Measurements from ENCODE around the gene EFCAB8.
"Not testable (repeated sequence)": the region's sequence is repeated elsewhere in the genome, so short reads cannot be mapped to it uniquely, and the experiment has no call there.

The EFCAB8 gene

DNA sequence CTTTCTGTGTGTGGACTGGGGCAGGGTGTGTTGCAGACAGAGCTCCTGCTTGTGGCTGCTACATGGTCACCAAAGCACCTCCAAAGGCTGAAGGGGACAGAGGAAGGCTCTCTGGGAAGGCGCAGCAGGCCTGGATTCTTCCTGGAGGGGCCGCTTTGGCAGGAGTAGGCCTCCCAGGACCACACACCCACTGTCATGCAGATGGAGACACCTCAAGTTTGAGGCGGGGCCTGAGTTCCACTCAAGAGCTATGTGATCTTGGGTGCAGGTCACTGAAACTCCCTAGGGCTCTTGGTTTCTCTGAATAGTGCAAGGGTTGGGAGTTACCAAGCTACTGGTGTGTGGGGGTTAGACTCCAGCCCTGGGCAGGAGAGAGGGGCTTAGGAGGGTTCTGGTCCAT lies 27.9 kb downstream of the EFCAB8 start:
- no peak for DNase-seq (ENCODE audit: low read depth)

DNA sequence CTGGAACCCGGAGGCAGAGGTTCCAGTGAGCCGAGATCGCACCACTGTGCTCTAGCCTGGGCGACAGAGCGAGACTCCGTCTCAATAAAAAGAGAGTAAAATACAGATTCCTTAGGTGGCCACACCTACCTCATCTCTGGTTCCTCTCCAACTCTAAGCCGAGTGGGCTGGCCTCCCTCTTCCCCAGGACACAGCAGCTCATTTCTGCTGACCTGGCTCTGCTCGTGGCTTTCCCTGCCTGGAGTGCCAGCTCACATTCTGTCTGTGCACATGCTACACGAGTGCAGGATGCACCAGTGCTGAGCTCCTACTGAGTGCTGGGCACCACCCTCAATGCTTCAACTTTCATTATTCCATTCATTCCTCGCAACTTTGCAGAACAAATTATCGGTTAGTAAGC lies 28.8 kb downstream of the EFCAB8 start:
- DNase-seq (ENCODE audit: low read depth), result no peak

DNA sequence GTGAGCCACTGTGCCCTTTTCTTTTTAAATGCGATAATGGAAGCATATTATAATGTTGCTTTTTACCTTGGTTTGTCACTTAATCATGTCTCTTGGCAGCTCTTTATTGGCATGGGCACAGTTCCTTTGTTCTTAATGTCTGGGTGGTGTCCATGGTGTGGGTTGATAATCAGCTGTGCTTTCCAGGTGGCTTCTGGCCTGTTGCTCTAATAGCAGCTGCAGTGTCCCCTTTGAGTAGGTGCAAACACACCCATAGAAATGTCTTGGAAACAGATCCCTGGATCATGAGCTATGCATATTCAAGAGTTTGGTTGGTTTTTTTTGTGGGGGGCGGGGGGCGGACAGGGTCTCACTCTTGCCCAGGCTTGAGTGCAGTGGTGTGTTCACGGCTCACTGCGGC lies 29.9 kb downstream of the EFCAB8 start:
- no peak for DNase-seq (ENCODE audit: low read depth)

DNA sequence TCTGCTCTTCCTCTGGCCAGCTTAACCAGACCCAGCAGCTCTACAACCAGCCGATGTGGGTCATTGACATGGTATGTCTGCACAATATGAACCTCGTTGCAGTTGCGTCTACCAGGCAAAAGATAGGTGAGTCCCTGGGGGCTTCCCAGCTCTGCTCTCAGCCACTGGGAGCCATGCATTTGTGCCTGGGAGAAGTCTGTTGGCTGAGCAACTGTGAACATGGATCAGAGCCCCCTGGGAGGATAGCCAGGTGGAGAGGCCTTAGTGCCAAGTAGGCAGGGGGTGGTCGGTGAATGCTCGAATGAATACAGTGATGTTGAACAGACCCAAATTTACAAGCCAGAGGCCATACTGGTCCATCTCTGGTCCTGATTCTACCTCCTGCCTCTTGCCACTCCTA lies 30.6 kb downstream of the EFCAB8 start:
- DNase-seq (ENCODE audit: low read depth), result no peak

DNA sequence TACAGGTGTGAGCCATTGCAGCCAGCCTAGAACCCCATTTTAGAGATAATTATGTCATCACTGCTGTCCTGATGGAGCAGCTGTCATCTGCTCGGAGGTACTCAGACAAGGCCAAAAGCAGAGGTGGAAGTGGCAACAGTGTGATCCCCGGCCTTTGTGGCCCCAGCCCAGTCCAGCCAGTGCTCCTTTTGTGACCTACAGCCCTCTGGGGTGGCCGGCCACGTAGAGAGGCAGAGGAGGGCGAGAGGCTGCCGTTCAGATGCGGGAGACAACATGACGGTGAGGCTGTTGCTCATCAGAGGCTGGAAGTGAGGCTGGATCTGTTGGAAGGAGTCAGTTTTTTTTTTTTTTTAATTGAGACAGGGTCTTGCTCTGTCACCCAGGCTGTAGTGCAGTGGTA lies 32.8 kb downstream of the EFCAB8 start:
- no peak for DNase-seq (ENCODE audit: low read depth)

DNA sequence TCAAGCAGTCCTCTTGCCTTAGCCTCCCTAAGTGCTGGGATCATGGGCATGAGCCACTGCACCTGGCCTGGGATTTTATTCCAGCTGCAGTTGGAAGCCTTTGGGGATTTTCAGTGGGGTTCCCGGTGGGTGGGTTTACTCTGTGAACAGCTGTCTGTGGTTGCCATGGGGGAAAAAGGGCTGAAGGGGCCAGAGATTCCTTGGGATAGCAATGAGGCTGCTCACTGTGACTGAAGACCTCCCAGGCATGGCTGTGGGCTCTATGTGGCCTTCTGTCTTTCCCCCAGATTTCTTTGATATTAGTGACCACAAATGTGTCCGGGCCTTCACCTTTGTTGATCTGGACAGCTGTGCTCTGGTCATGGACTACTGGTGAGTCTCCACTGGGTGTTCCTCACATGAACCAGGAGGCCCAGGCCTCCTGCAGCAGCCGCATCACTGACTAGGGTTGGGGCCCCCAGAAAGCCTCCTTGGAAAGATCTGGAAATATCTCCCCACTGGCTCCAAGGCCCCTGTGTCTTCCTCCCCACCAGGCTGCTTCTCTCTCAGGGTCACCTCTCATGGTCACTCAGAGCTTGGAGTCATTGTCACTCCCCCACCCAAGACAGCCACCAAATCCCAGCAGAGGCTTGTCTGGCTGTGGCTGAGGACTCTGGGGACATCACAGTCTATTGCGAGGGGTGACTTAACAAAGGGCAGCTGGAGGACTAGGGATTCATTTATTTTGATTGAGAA lies 33.4 kb downstream of the EFCAB8 start:
- DNase-seq (ENCODE audit: low read depth), result no peak

DNA sequence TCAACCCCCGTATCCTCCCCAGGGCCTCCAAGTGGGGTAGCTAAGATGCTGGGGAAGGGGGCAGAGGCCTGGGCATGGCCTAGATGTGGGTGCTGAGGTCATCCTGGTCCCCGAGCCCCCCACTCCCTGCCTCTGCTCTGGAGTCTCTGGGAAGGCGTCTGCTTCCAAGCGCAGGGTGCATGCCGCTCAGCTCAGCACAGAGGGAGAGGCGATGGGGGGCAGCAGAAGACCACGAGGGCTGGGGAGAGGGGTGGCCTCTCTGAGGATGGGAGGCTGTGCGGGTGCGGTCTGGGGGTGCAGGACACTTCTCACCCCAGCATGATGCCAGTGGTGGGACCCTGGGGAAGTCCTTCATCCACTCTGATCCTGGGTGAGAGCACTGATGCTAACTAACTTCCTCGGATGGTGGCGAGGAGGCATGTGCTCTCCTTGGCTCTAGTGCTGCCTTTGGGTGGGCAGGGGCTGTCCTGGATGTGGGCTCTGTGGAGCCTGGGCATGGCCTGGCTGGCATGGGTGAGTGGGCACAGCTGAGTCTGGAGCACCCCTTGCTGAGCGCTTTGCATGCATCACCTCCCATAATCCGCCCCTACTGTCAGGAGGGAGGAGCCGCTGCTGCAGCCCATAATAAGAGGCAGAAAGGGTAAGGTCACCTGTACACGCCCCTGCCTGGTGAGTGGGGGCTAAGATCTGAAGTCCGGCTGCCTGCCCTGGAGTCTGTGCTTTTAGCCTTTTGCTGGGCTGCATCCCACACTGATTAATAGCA lies 34.7 kb downstream of the EFCAB8 start:
- no peak for DNase-seq (ENCODE audit: low read depth)

DNA sequence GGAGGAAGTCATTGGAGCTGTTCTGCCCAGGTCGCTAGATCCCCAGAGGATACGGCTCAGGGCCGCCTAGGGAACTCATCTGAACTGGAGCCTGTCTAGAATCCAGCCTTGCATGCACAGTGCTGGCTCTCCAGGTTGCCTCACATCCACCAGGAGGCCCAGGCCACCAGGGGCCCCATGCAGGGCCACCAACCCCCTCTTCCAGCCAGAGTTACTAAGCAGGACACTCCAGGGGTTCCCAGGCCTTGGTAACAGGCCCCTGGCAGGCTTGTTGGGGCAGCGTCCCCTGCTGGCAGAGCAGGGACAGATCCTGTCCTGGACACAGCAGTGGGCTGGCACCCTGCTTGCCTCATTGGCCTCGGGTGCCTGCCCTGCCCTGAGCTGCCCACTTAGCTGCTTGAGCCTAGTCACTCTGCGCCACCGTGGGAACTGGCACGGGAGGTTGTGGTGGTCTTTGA lies 35.3 kb downstream of the EFCAB8 start:
- DNase-seq (ENCODE audit: low read depth), result no peak

DNA sequence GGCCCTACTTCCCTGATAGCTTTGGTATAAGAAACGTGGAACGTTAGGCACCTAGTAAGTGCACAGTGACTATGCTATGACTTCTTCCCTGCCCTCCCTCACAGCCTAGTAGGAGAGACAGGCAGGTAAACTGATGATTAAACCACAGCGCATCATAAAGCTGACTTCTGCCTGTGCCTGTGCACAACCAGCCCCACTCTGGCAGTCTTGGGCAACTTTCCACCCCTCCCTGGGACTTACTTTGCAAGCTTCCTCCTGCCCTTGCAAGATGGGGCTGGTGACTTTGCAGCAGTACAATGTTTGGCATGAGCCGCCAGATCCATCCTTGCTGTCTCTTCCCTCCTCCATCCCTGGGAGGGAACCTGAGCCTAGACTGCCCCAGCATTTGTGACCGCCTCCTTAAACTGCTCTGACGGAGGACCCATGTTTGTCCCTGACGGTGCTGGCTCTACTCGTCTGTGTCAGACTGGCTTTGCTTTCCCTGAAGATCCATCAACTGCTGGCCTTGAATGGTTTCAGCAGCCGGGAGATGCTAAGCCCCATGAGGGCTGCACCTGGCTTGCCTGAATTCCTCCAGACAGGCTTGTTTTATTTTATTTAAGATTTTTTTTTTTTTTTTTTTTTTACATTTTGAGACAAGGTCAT lies 36.1 kb downstream of the EFCAB8 start:
- no peak for DNase-seq (ENCODE audit: low read depth)

DNA sequence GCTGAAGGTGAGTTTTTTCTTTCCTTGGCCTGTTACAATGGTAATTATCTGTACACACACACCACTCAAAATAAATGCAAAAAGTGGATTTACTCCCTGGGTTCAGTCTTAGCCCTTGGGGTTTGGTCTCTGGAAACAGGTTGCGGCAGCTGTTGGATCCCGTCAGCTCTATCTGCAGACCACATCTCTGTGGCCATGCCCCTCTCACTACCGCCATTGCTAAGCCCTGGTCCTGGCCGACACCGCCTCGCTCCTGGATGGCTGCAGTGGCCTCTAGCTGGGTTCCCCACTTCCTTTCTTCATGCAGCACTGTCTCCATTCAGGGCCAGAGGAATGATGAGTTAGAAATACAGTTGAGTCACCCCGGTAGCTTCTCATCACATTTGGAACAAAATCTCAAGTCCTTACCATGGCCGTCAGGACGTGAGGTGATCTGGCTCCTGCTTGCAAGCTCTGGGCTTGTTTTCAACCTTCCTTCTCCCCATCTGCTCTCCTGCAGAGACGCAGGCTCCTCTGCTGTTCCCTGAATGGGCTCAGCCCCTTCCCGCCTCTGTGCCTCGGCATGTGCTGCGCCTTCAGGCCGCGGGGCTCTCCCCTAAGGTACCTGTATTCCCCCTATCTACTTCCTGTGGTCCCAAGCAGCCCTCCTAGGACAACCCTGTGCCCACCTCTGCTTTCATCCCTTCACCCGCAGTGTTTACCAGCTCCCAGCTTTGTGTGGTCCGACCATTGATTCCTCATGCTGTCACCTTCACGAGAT lies 38.0 kb downstream of the EFCAB8 start:
- no peak for DNase-seq (ENCODE audit: low read depth)

DNA sequence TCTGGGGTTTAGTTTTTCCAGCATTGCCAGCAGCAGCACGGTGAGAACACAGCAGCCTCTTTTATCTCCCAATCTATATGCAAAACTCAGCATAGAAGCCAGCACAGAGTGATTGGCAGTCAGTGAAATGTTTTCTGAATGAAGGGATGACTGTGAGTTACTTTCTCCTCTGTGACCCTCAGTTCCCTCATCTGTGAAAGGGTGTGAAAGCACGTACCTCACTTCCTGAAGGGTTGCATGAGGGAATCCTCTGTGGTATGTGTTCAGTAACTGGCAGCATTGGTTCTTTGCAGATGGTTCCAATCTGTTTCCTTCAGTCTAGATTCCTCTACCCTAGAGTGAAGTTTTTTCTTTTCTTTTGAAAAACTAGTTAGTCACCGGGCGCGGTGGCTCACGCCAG lies 40.0 kb downstream of the EFCAB8 start:
- DNase-seq (ENCODE audit: low read depth), result no peak

DNA sequence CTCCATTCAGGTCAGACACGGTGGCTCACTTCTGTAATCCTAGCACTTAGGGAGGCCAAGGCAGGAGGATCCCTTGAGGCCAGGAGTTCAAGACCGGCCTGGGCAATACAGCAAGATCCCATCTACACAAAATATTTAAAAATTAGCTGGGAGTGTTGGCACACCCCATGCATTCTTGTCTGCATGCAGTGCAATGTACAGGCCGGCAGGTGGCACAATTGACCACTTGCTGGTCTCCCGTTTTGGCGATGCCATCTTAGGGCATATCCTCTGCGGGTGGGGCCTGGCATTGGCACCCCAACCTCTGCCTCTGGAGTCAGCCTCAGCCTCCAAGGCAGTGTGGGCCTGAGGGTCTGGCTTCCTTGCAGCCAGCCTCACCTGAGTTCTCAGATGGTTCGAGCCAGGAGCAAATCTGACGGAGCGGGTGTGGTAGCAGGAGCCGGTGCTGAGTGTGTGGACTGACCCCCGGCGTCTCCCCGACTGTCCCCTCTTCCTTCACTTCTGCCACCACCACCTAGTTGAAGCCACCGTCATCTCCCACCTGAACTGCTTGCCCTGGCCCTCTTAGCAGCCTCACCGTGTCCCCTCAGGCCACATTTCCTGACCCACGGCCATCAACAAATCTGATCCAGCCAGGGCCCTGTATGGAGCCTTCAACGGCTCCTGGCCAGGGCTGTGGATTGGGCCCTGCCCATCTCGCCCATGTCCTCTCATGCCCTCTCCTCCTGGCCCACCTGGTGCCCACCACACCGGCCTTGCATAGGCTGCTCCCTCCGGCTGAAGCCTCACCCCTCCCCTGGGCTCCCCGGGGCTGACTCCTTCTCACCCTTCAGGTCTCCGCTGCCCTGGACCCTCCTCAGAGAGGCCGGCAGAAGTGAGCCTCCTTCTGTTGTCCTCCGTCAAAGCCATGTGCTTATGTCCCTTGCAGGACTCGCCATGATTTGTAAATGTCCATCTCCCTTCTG lies 44.0 kb downstream of the EFCAB8 start:
- peak; percentile 55 for DNase-seq (ENCODE audit: low read depth)

DNA sequence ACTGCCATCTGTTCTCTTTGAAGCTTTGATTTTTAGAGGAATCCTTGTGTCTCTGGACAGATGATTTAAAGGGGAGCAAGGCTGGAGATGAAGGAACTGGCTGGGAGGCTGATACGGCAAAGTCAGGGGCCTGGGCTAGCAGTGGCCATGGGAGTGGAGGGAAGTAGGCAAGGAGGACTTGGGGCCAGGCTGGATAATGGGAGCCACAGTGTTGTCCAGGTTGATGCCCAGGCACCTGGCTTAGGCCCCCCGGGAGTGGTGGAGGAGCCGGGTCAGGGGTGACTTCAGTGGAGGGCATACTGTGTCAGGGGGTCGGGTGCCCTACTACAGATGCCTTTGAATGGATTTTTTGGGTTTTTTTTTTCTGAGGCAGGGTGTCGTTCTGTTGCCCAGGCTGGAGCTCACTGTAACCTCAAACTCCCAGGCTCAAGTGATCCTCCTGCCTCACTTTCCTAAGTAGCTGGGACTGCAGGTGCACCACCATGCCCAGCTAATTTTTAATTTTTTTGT lies 45.0 kb downstream of the EFCAB8 start:
- DNase-seq (ENCODE audit: low read depth), result no peak

DNA sequence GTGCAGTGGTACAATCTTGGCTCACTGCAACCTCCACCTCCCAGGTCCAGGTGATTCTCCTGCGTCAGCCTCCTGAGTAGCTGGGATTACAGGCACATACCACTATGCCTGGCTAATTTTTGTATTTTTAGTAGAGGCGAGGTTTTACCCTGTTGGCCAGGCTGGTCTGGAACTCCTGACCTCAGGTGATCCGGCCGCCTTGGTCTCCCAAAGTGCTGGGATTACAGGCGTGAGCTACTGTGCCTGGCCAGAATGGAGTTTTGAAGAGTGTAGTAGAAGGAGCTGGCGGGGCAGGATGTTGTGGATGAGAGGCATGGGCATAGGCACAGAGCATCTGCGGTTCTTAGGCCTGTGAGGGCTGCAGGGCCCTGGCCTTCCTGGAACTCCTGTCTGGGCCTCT lies 46.0 kb downstream of the EFCAB8 start:
- DNase-seq (ENCODE audit: low read depth), result not testable (repeated sequence)

DNA sequence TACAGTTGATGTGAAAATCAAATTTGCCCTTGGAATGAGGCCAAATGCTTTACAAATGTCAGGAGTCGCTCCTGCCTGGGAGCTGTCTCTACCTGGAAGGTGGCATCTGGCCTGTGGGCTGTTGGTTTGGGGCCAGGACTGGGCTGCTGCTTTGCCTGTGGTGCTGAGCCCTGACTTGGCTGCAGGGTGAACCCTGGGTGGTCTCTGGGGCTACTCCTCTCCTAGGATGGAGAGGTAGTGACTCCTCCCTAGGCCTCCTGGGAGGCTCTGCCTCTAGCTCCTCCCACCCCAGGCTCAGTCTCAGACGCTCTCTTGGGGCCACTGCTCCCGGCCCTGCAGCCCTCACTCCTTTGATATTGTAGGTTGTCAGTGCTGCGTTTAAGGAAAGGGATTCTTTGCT lies 47.5 kb downstream of the EFCAB8 start:
- no peak for DNase-seq (ENCODE audit: low read depth)

DNA sequence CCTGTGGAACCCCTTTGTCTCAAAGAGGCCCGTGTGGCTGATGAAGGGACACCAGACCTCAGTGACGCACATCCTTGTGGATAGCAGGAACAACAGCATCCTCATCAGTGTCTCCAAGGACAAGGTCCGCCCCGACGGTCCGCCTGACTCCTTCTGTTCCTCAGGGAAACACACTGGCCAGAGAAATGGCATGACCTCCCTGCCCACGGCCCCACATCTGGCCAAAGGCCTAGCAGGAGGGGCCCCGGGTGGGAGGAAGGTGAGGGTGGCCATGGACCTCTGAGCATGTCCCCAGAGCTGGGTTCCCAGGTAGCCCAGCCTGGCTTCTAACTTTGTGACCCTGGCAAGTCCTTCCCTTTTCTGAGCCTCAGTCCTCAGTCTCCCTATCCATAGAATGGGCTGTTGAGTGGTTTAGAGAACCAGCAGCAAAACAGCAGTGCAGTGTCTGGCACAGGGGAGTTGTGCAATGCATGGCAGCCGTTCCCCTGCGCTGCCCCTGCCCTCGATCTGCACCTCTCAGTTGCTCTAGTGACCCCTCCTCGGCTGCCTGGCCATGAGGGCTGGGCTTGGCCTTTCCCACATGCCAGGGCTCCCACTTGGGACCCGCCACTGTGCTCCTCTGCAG lies 48.3 kb downstream of the EFCAB8 start:
- DNase-seq (ENCODE audit: low read depth), result no peak

DNA sequence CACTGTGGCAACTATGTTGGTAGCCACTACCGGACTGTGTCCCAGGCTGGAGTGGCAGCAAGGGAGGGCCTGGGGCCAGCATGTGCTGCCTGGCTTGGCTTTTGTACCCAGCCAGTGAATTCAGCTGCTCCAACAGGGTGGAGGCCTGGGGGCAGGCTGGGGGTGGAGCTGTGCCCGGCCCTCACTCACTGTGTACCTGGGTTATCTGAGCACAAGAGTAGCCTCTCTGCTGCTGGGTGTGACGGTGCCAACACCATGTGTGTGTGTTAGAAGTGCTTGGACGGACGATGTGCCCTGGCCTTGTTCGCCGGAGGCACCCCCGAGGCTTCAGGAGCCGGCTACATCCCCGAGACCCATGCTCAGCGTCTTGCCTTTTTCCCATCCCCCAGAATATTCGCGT lies 49.2 kb downstream of the EFCAB8 start:
- no peak for DNase-seq (ENCODE audit: low read depth)

DNA sequence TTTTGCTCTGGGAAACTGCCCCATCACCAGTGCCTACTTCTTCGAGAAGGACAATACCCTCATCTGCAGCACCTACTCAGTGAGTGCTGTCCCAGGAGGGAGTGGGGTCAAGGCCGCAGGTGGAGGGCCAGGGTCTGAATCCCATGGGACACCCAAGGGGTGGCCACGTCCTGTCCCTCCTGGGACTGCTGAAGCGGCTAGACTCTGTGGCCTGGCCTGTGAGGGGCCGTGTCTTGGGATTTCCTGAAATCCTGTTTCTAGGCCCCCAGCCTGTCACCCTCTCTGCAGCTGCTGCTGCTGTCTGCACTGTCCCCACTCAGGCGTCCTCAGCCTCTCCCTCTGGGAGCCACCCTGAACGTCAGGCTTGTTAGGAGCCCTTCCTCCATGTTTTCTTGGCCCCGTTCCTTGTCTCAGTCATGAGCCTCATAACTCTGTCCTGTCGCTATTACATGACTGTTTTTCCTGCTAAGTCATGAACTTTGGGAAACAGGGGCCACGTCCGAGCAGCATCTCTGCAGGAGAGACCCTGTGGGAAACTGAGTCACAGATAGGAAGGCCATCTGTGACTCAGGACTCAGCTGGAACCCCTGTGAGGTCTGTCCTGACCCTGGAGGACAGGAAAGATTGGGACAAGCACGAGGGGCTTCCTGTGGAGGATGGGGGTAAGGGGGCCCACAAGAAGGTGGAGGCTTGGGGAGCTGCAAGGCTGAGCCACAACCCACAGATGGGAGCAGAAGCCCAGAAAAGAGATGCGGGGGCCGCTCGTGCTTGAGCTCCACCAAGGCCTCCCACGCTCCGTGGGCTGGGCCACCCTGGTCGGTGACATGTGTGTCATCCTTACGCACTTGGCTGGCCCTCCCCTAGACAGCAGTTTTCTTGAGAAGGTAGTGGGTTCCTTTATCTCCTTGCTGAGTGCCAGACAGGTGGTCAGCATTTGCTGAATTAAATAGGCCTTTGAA lies 49.9 kb downstream of the EFCAB8 start:
- no peak for DNase-seq (ENCODE audit: low read depth)

DNA sequence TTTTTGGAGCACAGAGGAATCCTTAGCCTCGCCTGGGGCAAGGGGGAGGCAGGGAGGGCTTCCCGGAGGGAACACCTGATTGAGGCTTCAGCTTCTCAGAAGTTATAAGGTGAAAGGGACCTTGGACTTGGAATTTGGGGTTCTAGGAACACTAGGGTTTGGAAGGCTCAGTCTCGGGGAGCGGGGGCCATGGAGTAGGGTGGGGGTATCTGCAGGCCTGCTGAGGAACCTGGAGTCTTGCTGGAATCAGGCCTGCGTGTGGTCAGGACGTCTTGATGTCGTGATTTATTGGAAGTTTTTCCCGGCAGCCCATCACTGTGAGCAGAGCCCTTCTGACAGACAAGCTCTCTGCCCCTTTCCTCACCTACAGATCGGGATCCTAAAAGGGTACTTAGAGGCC lies 50.7 kb downstream of the EFCAB8 start:
- DNase-seq (ENCODE audit: low read depth), result no peak
